HG03025 (cell line): ENCODE measurements around the gene DNAJA3.
A peak's percentile ranks its signal among the peaks of the same experiment; 100 is the strongest.

Source experiments
- ATAC-seq: cut with Tn5 transposase; IDR thresholded peaks from one replicate; pipeline ENCODE4 v1.9.1; 2021; ENCODE audit warnings: mild to moderate bottlenecking, moderate library complexity; ENCODE audit not compliant: unreplicated experiment, low FRiP score

The DNAJA3 gene

GRCh38 chr16:4425378-4426020 lies at the start of gene DNAJA3:
TSS of gene DNAJA3 (plus strand) at chr16:4425868. CDS start at chr16:4425882, 14 bp downstream.
- peak; percentile 90 for ATAC-seq

DNA sequence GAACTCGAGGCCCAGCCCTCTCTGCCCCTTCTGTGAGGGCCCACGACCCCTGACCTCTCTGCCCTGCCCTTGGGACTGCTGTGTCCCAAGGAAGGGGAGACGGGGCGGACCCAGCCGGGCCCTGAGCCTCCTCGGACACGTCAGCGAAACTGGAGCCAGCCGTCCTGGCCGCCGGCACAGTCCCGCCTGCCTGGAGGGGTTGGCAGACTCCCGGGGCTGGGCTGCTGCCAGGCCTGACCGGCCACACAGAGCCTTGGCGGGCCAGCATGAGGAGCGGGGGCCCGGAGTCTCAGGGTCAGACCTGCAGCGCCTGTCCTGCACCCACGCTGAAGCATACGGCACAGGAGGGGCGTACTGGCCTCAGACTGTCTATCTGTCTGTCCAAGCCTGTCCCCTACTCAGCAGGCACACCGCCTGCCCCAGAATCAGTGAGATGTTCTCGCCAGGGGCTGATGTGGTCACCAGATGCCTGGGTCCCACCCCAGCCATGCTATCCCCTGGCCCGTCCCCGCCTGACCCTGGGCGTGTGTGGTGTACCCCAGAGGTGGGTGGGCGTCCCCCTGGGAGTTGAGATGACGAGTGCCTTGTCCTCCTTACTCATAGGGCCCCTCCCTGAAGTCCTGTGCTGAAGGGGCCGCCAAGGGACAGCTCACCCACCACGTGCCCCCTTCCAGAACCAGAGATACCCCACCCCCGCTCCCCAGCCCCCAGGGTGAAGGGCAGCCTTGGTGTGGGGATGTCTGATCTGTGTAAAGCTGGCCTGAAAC lies 49.4 kb upstream of the DNAJA3 start:
- no peak for ATAC-seq

GRCh38 chr16:4376893-4377572 lies 48.6 kb upstream of the DNAJA3 start:
- no peak for ATAC-seq

DNA sequence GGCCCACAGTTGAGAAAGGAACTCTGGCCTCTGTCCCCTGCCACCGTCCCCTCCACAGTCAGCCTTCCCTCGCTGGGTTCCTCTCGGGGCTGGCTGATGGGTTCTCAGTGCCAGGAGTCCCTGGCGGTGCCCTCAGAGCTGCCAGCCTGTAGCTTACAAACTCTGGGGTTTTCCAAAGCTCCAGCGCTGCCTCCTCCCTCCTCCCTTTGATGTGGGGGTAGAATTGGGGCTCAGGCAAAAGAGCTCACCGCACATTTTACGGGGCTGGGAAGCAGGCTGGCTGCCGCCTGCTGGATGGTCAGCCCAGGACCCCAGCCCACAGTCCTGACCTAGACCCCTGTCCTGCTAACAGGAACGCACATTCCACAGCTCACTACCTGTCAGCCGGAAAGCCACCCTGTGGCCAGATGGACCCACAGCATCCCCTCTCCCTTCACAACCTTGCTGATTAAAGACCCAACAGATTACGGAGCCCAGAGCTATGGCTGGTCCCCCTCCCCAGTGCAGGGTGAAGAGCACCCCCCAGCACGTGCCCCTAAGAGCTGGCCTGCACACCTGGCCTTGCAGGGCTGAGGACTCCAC lies 48.0 kb upstream of the DNAJA3 start:
- no peak for ATAC-seq

- ATAC-seq, result no peak
These were observed 47.5 kb upstream of the DNAJA3 start for GRCh38 chr16:4378161-4378666.

DNA sequence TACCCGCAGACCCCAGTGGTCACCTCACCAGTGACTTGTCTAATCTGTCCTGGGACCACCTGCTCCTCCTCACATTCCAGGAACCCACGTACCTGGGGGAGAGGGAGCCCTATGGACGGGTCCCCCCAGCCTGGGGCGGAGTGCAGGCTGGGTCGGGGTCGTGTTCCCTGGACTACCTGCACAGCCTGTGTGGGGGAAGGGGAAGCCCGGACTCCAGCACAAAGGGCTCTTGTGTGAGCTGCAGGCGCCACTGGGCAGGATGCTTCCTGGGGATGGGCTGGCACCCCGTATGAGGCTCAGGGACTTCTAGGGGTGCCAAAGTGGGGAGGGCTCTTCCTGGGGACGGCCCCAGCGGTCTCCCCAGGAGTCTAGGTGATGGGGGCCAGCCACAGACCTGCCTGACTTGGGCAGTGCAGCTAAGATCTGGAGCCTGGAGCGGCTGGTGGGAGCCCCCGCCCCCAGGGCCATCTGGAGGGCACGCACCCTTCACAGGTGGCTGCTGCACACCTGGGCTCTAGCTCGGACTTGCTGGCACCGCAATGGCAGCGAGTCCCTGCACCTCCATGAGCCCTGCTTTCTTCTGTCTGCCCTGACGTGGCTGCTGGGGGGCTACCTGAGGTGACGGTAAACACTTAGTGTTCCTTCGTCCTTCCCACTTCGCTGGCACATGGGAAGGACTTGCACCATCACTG lies 46.5 kb upstream of the DNAJA3 start:
- ATAC-seq, result no peak

GRCh38 chr16:4380119-4381063 lies 45.3 kb upstream of the DNAJA3 start:
- no peak for ATAC-seq

DNA sequence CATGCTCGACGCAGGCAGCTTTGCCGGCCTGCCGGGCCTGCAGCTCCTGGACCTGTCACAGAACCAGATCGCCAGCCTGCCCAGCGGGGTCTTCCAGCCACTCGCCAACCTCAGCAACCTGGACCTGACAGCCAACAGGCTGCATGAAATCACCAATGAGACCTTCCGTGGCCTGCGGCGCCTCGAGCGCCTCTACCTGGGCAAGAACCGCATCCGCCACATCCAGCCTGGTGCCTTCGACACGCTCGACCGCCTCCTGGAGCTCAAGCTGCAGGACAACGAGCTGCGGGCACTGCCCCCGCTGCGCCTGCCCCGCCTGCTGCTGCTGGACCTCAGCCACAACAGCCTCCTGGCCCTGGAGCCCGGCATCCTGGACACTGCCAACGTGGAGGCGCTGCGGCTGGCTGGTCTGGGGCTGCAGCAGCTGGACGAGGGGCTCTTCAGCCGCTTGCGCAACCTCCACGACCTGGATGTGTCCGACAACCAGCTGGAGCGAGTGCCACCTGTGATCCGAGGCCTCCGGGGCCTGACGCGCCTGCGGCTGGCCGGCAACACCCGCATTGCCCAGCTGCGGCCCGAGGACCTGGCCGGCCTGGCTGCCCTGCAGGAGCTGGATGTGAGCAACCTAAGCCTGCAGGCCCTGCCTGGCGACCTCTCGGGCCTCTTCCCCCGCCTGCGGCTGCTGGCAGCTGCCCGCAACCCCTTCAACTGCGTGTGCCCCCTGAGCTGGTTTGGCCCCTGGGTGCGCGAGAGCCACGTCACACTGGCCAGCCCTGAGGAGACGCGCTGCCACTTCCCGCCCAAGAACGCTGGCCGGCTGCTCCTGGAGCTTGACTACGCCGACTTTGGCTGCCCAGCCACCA lies 44.4 kb upstream of the DNAJA3 start:
- ATAC-seq, result no peak

GRCh38 chr16:4381935-4382794 lies 43.5 kb upstream of the DNAJA3 start:
- ATAC-seq, result no peak

GRCh38 chr16:4382795-4383357 lies 42.8 kb upstream of the DNAJA3 start:
- no peak for ATAC-seq

- ATAC-seq, result no peak
These were observed 41.9 kb upstream of the DNAJA3 start for GRCh38 chr16:4383591-4384444.

- no peak for ATAC-seq
These were observed 41.1 kb upstream of the DNAJA3 start for GRCh38 chr16:4384509-4384942.

- ATAC-seq, result no peak
These were observed 40.4 kb upstream of the DNAJA3 start for GRCh38 chr16:4385066-4385788.

GRCh38 chr16:4385789-4386450 lies 39.7 kb upstream of the DNAJA3 start:
- ATAC-seq, result no peak

DNA sequence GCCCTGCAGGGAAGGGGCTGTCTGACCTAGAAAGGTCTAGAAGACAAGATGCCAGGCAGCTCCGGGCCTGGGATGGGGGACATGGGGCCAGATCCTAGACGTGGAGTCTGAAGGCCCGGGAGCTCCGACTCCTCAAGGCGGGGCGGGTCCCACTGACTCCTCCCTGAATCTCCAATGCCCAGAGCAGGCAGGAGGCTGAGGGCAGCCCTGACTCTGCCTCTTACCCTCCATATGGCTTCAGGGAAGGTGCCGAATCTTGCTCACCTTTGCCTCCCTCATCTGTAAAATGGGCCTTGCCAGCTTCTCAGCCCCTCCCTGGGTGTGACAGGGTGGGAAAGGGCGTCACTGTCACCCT lies 39.2 kb upstream of the DNAJA3 start:
- ATAC-seq, result no peak
